ENCODE data around the gene ZFX.

- TF ChIP-seq POLR2AphosphoS5 (IDR thresholded peaks at IDR 0.05) (no peak), CTCF (IDR thresholded peaks at IDR 0.05) (no peak), EP300 (IDR thresholded peaks at IDR 0.05) (no peak), POLR2A (IDR thresholded peaks at IDR 0.05) (no peak)
Measured at GRCh38 chrX:24229400-24229879, 79.9 kb downstream of the ZFX start.

All from suprapubic skin (tissue), 4 donors.